Glomerular endothelial cell (primary cell): ENCODE data around the gene ALDH1L1. TPM values are rescaled to one million over a fixed set of nuclear protein-coding genes. Genes with fewer than 3 reads are reported as not detected.

Experiments used
- DNase-seq: peaks from one replicate; pipeline ENCODE4 v3.0.0-alpha.2; 2011; ENCODE audit warnings: low read depth, low spot score; ENCODE audit errors: extremely low read depth
- total RNA-seq: library from RNA; depleted of rRNA; stranded (reverse); fragments of >200 nt; gene quantifications from 2 replicates; pipeline ENCODE4 v1.2.3, GENCODE V29; 2015

Gene ALDH1L1
- total RNA-seq, 1 donor from 2014 or later: not detected

- DNase-seq: no peak
Measured at GRCh38 chr3:126124148-126124868, 56.1 kb downstream of the ALDH1L1 start.

DNA sequence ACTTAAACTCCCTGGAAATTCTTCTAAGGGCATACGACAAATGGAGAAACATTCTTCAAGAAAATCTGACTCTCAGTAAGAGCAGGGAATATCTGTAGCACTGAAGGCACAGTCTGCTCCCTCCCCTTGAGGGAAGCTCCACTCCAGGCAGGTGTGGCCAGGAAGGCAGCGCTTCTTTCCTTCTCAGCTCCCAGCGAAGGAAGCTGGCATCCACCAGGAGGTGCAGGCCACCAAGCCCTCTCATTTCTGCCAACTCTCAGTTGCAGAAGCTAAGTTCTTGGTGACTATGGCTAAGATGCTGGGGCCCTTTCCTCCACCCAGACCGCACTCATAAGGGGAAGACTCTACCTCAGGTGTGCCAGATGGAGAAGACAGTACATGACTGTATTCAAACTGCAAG, 58.8 kb downstream of the ALDH1L1 start:
- no peak for DNase-seq

DNA sequence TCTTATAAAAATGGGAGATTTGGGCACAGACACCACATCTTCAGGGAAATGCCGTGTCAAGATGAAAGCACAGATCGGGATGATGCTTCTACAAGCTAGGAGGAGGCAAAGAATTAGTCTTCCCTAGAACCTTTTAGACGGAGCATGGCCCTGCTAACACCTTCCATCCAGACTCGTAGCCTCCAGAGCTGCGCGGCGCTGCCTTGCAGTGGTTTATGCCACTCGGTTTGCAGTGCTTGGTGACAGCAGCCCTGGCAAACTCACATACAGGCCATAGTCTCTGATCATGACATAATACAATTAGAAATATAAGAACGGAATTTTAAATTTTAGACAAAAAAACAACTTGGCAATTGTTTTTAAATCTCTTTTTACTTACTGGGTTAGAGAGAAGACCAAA, 59.3 kb downstream of the ALDH1L1 start:
- DNase-seq: no peak

- DNase-seq: no peak
Measured at GRCh38 chr3:126119976-126120375, 60.4 kb downstream of the ALDH1L1 start.

- no peak for DNase-seq
Measured at GRCh38 chr3:126119008-126119675, 61.2 kb downstream of the ALDH1L1 start.

DNA sequence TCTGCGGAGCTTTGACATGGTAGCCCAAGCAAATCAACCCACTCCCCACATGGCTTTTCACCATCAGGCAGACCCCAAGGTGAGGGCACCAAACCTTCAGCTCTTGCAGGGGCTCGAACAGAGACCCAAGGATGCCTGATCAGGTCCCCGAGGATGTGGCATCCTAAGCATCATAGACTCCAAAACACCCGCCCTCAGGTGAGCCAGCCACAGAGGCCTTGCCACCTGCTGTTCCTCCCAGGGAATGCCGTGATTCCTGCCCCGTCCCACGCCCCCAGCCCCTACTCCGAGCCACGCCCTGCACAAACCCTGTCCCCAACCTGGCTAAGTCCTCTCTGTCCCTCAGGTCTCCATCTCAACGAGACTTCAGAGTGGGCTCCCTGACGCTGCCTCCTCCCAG, 61.8 kb downstream of the ALDH1L1 start:
- no peak for DNase-seq

- no peak for DNase-seq
Measured at GRCh38 chr3:126117786-126118185, 62.6 kb downstream of the ALDH1L1 start.

DNA sequence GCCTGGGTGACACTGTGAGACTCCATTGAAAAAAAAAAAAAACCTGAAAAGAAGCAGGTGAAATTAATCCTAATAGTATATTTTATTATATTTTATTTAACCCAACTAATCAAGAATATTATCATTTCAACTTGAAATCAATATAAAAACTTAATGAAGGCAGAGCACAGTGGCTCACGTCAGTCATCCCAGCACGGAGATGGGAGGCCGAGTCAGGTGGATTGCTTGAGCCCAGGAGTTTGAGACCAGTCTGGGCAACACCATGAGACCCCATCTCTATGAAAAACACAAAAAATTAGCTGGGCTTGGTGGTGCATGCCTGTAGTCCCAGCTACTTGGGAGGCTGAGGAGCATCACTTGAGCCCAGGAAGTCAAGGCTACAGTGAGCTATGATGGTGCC, 63.2 kb downstream of the ALDH1L1 start:
- DNase-seq: no peak

DNA sequence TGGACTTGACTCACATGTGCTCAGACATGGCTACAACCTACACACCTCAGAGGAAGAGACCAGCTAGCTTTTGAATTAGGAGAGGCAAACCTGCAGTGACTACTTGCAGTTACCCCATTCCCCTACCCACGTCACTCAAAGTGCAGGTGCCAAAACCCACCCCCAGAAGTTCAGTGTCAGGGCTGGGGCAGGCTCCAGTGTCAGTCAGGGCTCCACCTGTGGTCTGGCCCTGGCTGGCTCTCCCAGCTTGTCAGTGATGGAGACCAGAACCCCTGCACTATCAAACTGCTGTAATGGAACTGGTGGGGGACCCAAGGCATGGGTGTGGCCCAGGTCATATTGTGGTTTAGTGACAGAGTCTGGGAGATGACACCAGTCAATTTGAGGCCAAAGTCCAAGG, 63.9 kb downstream of the ALDH1L1 start:
- DNase-seq: no peak

DNA sequence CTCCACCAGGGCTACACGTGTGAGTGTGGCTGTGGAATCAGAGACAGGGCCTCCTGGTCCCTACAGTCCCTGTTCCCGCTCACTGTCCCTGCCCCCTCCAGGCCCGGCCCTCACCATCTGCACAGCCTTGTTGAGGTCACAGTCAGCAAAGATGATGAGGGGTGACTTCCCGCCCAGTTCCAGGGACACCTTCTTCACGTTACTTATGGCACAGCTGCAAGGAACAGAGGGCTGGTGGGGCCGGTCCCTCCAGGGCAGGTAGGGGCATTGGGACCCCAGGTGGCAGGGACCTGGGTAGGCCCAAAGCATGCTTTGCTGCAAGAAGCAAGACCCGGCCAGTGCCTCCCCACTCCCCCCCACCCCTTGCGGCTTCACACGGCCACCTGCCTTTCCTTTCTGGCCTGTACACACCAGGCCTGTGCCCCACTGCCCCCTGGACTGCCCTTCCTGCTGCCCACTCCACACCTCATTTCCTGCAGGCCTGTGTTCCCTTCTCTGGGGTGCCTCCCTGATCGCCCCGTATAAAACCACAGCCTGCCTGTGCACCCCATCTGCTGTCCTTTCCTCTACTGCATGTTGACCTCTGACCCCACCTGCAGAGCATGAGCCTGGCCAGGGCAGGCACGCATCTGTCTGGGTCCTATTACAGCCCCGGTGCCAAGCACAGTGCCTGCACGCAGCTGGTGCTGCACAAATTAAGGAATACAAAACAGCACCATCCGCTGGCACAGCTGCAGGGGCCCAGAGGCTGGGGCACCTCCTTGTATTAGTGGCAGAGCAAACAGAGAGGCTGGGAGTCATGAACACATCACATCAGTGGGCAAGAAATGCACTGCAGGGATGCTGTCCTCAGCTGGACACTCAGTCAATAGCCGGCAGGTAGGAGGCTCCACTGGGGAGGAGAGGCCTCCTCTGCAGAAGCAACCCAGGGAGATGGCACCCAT, 65.7 kb downstream of the ALDH1L1 start:
- DNase-seq: no peak

- no peak for DNase-seq
Measured at GRCh38 chr3:126113733-126114442, 66.5 kb downstream of the ALDH1L1 start.

DNA sequence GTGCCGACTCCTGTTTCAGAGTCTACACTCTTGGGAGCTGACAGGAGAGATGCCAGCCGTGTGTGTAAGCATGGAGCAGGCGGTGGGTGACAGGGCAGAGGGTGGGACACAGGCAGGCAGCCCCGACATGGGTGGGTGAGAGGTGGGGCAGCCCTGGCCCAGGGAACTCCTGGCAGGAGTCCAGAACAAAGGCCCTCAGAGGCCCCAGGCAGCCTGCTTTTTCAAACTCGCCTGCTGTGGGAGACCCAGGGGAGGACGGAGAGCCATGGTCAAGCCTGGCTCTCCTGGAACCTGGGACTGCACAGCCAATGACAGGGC, 67.2 kb downstream of the ALDH1L1 start:
- DNase-seq: no peak

DNA sequence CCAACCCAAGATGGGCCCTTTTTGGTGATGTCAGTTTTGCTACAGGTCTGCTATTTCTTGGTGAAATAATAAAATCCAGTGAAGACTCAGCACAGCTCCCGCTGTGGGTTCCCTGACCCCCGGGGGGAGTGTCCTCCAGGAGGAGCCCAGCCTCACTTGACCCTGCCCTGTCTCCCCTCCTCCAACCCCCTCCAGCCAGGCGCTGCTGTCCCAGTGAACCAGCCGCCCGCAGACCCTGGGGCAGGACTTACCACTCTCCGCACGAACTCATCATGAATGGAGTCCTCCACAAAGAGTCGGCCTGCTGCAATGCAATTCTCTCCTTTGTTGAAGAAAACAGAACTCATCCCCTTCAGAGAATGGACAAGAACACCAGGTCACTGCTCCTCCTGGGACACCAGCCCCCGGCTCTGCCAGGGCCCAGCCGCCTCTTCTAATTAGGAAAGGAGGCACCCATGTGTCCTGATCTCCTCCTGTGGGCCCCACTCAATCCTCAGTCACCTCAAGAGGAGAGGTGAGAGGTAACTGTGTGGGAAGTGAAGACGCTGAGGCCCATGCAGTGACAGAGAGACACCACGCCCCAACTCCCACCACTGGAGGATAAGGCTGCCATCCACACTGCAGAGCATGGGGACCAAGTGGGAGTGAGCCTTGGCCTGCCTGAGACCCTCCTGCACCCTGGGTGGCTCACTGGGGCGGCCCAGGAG, 67.7 kb downstream of the ALDH1L1 start:
- no peak for DNase-seq

DNA sequence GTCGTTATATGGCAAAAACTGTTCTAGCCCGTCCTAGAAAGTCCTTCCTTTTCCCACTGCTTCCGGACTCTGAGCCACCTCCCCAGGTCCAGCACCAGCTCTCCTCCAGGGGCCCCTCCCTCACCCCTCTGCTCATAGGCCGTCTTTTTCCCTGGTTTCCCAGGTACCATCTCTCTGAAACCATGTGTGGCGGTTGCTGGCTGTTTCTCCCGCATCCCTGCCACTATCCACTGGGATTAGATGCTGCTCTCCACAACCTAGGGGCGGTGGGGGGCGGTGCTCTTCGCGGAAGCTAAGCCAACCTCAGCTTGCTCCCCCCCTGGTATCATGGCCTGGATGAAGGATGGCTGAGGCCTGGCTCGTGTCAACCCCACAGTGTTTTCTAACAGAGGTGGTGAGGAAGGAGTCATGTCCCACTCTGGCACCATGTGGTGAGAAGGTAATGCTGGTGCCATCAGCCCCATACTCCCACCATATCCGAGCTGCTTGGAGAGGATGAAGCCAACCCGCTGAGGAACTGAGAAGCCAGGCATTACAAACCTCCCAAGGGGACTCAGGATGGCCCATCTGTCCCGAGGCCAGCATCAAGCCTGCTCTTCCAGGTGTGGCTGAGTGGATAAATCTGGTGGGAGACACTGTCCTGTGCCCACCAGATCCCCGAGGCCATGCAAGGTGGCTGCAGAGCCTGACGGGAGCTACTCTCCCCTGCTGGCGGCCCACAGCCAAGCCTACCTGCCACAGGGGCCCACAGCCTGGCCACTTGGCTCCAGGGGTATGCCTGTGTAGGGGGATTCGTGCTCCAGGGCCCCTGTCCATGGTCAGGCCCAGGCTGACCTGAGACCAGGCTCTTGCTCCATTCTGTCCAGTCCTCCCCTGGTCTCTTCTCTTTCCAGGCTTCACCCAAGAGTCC, 68.6 kb downstream of the ALDH1L1 start:
- DNase-seq: no peak

GRCh38 chr3:126111126-126111551, 69.2 kb downstream of the ALDH1L1 start:
- no peak for DNase-seq

DNA sequence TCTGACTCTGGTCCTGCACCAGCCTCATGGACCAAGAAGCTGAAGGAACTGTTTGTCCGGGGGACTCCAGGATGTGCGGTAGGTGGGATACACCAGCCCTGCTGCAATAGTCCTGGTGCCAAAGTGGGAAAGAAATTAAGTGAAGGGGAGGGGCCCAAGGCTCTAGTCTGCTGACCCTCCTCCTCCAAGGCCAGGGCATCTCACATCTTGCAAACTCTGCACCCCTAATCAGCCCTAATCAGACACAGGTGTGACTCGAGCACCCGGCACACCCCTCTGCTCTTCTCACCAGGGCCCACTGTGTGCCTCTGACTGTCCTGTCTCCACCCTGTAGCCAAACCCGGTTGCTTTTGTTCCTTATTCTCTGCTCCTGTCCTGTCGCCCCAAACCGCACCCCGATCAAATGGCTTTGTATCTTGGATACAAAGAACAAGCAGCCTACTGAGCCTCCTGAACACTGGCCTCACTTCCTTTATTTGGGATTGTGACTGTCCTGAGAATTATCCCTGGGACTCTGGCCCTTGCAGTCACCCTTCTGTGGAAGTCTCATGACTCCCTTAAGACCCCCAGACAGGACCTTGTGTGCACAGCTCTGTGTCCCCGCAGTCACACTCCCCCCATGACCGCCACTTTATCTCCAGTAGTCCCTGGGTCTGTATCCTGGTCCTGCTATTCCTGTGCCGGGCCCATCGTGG, 69.8 kb downstream of the ALDH1L1 start:
- DNase-seq: no peak

DNA sequence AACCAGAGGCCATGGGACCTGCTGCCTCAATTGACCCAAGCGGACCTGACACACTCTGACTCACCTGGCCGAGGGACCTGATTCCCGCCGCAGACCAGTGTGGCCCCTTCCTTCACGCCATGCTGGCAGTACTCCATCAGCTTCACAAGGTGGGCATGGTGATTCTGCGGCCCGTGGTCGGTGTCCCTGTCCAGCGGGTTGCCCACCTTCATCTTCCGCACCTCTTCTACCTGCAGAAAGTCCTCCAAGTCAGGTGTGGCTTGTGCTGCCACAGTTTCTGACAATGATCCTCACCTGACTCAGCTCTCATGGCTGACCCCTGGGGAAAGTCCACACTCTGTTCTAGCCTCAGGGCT, 70.5 kb downstream of the ALDH1L1 start:
- DNase-seq: no peak

DNA sequence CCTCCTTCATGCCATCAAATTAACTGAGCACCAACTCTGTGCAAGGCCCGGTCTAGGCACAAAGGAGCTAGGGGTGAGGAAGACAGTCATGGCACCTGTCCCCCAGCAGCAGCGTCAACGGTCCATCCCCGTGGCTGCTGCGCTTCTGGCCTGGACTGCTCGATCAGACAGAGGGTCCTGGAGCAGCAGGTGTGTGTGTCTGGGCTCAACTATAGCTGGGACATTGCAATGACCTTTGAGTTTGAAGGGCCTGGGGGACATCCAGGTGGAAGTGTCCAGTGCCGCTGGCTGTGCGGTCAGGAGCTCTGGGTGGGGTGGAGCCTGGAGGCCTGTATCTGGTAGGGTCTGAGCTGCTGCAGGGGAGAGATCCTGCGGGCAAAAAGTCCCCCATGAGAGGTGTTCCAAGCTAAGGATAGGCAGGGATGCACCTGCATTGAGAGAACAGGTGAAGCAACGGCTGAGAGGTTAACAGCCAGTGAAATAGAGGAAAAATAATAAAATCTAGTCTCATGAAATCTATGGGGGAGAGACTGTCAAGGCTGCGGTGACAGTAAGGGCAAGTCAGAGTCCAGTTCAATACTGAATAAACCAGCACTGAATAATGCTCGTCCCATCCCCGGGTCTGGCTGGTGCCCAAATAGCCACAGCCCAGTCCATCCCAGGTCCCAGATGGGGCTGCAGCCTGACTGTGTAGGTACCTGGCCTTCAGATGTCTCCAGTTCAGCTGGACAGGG, 71.1 kb downstream of the ALDH1L1 start:
- no peak for DNase-seq
